Measurements from ENCODE around the gene UBL5.
"Not testable (repeated sequence)": the region's sequence is repeated elsewhere in the genome, so short reads cannot be mapped to it uniquely, and the experiment has no call there.

The UBL5 gene

DNA sequence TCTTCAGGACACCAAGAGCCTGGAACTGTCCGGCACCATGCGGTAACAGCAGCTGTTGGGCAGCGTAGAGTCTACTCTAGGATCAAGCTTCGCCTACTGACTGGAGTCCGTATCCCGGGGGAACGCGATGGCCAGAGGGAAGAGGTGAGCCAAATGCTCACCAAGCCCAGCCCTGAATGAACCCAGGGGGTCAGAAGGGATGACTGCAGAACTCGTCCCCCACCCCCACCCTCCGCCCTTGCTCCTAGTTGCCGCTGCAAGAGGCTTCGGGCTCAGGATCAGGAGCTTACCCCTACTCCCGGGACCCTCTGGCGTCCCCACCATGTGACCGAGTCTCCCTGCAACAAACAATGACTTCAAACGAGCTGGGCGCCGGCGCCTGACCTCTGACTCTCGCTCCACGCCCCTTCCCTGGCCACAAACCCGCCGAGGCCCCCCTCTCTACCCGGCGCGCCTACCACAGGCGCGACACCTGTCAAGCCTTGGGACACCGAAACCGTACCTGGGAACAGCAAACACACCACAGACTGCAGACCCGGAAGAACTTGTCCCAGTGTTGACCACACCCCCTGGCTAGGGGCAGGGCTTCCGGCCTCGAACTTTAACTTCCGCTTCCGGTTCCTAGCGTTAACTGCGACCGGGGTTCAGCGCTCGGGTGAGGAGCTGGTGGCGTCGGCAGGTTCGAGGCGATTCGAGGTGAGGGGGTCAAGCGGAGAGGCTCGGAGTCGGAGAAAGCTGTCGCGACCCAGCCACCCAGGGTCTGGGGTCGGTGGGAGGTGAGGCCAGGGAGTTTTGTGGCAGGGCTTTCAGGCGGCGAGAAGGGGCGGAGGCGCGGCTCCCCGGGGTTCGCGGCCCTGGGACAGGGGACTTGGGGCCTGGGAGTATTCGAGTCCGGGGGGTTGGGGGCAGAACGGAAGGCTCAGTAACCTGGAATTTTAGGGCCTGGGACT lies at the start of gene UBL5:
Gene UBL5 (plus strand): TSS at position 630 of the 950 bp plus-strand sequence. CDS start 420 bp downstream, outside the sequence.
- DNase-seq = peak; percentile 21 to 65

DNA sequence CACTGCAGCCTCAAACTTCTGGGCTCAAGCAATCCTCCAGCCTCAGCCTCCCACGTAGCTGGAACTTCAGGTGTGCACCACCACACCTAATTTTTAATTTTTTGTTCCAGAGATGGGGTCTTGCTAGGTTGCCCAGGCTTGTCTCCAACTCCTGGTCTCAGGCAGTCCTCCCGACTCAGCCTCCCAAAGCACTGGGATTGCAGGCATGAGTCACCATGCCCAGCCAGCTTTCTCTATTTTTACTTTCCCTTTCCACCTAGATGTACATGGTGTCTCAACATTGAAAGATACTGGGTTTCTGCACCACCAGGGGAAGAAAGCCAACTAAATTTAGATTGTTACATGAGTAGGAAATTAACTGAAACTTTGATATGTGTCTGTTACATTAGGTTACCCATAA lies 45.4 kb upstream of the UBL5 start:
- DNase-seq = no peak

- DNase-seq = not testable (repeated sequence)
Observed at GRCh38 chr19:9784163-9784496, 43.6 kb upstream of the UBL5 start.

GRCh38 chr19:9785367-9786331 lies 42.1 kb upstream of the UBL5 start:
- DNase-seq = peak; percentile 53 to 92

GRCh38 chr19:9786342-9786741 lies 41.4 kb upstream of the UBL5 start:
- no peak for DNase-seq

DNA sequence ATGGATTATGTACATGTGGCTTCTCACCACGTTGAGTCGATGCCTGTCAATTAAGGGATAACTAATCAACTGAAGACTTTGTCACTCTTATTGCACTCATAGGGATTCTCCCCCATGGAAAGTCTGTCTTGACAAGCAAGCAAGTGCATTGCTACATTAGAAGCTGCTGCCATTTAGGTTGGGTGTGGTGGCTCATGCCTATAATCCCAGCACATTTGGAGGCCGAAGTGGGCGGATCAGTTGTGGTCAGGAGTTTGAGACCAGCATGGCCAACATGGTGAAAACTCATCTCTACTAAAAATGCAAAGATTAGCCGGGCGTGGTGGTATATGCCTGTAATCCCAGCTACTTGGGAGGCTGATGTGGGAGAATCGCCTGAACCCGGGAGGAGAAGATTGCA lies 40.9 kb upstream of the UBL5 start:
- DNase-seq = no peak

DNA sequence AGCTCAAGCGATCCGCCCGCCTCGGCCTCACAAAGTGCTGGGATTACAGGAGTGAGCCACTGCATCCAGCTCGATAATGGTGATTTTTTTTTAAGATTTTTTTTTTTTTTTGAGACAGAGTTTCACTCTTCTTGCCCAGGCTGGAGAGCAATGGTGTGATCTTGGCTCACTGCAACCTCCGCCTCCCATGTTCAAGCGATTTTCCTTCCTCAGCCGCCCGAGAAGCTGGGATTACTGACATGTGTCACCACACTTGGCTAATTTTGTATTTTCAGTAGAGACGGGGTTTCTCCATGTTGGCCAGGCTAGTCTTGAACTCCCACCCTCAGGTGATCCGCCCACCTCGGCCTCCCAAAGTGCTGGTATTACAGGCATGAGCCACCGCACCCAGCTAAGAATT lies 39.1 kb upstream of the UBL5 start:
- DNase-seq = not testable (repeated sequence)

DNA sequence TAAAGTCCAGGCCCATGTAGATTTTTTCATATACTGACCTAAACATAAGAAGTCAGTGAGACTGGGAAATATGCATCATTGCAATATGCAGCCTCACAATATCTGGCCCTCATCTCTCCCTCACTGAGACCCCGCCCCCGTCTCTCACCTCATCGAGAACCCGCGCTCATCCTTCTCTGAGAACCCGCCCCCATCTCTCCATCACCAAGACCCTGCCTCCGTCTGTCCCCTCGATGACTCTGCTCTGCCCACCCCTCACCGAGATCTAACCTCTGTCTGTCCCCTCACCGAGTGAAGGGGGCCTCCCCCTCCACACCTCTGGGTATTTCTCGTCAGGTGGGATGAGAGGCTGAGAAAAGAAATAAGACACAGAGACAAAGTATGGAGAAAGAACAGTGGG lies 38.7 kb upstream of the UBL5 start:
- DNase-seq = no peak

DNA sequence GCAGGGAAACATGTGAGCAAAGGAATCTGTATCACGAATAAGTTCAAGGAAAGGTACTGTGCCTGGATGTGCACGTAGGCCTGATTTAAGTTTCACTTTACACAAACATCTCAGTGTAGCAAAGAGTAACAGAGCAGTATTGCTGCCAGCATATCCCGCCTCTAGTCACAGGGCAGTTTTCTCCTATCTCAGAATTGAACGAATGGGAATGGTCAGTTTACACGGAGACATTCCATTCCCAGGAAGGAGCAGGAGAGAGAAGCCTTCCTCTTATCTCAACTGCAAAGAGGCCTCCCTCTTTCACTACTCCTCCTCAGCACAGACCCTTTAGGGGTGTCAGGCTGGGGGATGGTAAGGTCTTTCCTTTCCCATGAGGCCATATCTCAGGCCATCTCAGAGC lies 38.1 kb upstream of the UBL5 start:
- not testable (repeated sequence) for DNase-seq

- not testable (repeated sequence) for DNase-seq
Observed at GRCh38 chr19:9791073-9791367, 36.7 kb upstream of the UBL5 start.

- DNase-seq = peak; percentile 10 to 49
Observed at GRCh38 chr19:9791552-9792205, 36.0 kb upstream of the UBL5 start.

- DNase-seq = peak; percentile 7 to 39
Observed at GRCh38 chr19:9792206-9793070, 35.3 kb upstream of the UBL5 start.

GRCh38 chr19:9793071-9793591 lies 34.6 kb upstream of the UBL5 start:
- no peak for DNase-seq

GRCh38 chr19:9796113-9796773 lies 31.5 kb upstream of the UBL5 start:
- DNase-seq = peak in 1 of 2 experiments; percentile 24

GRCh38 chr19:9797871-9798270 lies 29.8 kb upstream of the UBL5 start:
- no peak for DNase-seq

GRCh38 chr19:9799162-9799561 lies 28.6 kb upstream of the UBL5 start:
- DNase-seq = no peak

DNA sequence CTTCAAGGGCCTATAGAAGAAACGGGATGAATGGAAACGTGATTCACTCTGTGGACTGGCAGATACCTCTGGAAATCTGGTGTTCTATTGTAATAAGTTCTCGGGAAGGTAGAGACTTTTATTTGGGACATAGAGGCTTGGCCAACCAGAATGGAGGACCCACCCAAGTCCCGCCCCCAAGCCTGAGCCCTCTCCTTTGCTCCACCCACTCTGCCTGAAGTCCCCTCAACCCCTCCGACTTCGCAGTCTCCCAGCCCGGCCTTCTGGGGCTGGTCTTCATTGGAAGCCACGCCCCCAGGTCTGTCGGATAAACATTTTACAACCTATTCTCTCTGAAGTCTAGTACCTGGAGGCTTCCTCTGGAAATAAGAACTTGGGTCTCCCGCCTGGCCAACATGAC lies 25.7 kb upstream of the UBL5 start:
- no peak for DNase-seq

DNA sequence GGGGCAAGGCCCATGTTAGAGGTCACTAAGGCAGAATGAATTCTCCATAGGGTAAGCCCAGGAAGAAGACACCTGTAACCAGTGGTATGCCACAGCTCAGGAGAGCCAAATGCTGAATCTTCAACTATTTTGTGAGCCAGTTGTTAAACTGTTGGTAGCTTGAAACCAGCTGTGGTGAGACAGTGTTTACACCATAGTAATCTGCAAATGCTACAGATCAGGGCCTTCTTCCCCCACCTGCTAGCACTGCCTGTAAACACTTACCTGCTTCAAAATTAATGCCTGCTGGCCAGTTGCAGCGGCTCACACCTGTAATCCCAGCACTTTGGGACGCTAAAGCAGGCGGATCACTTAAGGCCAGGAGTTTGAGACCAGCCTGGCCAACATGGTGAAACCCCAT lies 20.9 kb upstream of the UBL5 start:
- DNase-seq = no peak

- no peak for DNase-seq
Observed at GRCh38 chr19:9808855-9809824, 18.6 kb upstream of the UBL5 start.

- DNase-seq = no peak
Observed at GRCh38 chr19:9811139-9811538, 16.6 kb upstream of the UBL5 start.
